Choroid plexus epithelial cell (primary cell): Measurements from ENCODE around the gene STAG3.

ENCODE experiments used
- DNase-seq: peaks from one replicate; pipeline ENCODE4 v3.0.0-alpha.2; 2010; ENCODE audit warnings: low read depth
- H3K4me3 ChIP-seq: 2 replicates; pipeline ENCODE4 v1.5.1; 2011; ENCODE audit warnings: low read depth, mild to moderate bottlenecking, control low read depth, low read length, moderate library complexity
- TF ChIP-seq, protein P1 (sequence below): conservative IDR thresholded peaks from 2 replicates; pipeline ENCODE4 v1.5.1; 2011; ENCODE audit warnings: low read depth, mild to moderate bottlenecking, control low read depth, inconsistent platforms, low read length, moderate library complexity

STAG3 gene

DNA sequence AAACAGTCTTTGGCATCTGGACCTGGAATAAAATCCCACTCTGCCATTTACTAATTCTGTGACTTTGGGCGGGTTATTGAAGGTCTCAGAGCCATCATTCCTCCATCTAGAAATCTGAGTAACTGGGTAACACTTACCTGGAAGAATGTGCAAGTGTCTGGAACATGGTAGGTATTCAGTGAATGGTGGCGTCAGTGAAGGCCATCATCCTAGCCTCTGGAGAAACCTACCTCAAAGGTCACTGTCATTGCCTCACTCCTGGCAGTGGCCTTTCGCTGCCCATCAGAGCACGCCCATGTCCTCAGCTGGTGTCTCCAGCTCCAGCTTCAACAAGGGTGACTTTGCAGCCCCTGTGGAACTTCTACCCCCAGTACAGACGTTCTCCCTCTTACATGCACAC lies 13.8 kb upstream of the STAG3 start:
- H3K4me3 ChIP-seq, result no peak overlapping the region
- no peak for DNase-seq
- TF ChIP-seq, protein P1, sequence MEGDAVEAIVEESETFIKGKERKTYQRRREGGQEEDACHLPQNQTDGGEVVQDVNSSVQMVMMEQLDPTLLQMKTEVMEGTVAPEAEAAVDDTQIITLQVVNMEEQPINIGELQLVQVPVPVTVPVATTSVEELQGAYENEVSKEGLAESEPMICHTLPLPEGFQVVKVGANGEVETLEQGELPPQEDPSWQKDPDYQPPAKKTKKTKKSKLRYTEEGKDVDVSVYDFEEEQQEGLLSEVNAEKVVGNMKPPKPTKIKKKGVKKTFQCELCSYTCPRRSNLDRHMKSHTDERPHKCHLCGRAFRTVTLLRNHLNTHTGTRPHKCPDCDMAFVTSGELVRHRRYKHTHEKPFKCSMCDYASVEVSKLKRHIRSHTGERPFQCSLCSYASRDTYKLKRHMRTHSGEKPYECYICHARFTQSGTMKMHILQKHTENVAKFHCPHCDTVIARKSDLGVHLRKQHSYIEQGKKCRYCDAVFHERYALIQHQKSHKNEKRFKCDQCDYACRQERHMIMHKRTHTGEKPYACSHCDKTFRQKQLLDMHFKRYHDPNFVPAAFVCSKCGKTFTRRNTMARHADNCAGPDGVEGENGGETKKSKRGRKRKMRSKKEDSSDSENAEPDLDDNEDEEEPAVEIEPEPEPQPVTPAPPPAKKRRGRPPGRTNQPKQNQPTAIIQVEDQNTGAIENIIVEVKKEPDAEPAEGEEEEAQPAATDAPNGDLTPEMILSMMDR, result no peak

DNA sequence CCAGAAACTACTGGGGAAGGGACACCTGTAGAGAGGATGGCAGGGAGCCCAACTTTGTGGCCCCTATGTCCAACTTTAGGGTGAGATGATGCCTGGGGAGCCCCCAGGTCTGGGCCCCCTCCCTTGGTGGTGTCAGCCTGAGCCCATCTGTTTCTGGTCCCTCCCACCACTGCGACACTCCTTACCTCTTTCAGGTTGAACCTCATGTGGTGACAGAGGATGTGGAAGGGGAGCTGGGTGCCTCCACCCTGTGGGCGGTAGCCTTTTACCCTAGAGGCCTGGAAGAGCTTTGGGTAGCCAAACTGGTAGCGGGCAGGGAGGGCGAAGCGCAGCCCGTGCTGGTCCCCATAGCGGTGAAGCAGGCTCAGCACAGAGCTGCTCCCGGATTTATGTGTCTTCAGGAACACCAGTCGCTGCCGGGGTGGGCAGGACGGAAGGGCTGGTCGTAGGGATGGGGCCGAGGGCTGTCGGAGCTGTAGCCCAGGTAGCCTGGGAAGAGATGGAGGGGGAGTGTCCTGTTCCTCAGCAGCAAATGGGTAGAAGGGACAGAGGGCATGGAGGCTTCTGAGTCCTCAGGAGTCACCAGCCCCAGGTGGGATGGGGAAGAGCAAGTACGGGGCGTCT lies 11.3 kb upstream of the STAG3 start:
- TF ChIP-seq, protein P1, result no peak
- DNase-seq, result no peak
- no peak overlapping the region for H3K4me3 ChIP-seq

DNA sequence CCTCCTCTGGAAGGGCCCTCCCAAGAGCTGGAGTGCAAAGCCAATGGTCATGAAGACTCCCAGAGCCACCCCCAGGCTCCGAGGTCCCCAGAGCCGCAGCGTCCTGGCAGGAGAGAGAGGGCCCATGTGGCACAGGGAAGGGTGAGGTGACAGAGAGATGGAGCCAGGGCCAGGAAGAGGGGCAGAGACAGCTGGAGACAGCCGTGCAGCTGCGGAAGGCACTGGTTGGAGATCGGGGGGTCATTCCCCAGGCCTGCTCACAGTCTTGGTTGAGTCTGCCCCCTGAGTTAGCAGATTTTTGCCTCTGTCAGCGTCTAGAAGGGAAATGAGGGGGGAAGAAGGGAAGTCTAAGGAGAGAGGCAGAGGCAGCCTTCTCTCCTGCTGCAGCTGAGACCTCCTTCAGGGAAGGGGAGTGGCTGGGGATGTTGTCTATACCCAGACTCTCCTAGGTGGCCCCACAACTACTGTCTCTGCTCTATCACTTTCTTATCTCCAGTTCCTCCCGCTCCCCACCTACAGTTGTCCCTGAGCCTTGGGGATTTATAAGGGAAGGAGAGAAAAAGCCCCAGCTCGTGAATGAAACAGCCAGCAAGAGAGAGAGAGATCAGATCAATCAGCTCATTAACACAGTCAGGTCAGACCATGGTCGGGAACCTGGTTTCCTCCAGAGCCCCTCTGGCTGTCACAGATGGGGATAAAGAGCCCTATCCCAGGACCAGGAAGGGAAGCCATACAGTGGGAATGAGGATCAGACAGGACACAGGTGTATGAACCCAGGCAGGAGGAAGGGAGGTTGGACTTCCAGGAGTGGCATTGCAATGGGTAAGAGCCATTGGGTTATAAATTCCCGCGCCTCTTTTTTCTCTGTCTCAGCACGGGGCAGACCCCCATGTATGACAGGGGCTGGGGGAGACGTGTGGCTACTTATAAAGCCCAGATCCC lies 10.5 kb upstream of the STAG3 start:
- H3K4me3 ChIP-seq, result no peak overlapping the region
- DNase-seq, result no peak
- TF ChIP-seq, protein P1, result no peak

DNA sequence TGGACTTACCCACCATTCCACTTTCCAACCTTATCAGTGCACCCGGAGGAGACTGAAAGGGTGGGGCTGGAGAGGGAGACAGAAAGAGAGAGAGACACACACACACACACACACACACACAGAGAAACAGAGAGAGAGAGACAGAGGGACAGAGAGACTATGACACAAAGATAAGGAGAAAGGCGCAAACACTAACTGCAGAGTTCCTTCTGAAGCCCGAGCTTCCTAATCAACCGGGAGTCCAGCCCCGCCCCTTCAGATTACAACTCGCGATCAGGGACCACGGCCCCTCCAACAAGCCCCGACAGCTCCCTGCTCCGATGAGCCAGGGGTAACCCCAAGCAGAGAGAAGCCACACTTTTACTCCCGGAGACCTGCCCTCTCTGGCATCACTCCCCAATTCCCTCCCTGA lies 9.8 kb upstream of the STAG3 start:
- TF ChIP-seq, protein P1, result no peak
- peak overlapping the region; percentile 48 for H3K4me3 ChIP-seq
- no peak for DNase-seq

DNA sequence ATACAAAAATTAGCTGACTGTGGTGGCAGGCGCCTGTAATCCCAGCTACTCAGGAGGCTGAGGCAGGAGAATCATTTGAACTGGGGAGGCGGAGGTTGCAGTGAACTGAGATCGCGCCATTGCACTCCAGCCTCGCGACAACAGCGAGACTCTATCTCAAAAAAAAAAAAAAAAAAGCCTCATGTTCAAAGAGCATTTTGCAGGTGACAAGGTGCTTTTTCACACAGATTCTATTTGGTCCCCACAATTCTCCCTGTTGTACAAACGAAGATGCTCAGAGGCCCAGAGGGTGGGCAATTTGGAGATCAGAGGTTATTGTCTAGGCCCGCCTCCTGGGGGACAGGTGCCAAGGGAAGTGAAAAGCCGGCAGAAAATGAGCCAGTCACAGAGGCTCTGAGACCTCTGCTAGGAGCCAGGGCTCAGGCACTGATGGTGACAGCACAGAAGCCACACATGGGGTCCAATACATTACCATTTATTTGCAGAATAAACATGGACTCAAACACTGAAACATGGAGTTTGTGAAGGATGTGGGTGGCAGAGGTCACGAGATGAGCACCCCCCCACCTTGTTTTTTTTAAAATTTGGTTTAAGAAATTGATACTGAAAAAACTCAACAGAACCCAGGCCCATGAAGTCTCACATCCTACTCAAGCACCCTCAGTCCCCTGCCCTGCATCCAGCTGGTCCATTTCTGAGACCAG lies 8.4 kb upstream of the STAG3 start:
- H3K4me3 ChIP-seq, result no peak overlapping the region
- TF ChIP-seq, protein P1, result no peak
- DNase-seq, result no peak

DNA sequence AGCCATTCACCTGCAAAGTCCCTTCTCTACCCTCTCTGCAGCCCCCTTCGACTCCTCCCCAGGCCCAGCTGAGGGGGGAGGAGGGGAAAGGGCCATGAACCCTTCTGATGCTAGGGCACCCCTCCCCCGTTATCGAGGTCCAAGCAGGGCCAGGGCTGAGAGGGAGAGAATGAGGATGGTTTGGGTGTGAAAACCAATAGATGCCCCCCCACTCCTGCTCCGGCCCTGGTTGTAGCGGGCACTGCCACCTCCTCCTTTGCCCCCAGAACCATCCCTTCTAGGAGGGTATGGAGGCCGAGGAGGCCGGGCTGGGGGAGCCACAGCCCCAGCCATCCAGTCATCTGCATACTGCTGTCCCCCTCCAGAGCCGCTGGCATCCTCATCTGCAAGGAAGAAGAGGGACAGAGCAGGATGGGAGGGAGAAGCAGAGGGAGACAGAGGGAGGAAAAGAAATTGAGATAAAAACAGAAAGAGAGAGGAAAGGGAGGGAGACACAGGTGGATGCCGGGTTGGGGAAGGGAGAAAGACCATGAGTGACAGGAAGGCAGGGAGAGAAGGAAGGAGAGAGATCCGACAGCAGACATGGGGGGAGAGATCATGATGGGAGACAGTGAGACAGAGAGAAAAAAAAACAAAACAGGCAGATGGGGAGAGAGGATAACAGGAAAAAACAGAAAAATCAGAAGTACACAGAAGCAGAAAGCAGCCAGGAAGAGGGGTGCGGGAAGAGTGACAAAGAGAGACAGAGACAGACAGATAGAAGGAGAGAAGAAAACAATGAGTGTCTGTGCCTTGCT lies 7.4 kb upstream of the STAG3 start:
- H3K4me3 ChIP-seq, result no peak overlapping the region

More for the DNA sequence above, 7.4 kb upstream of the STAG3 start:
- DNase-seq, result no peak
- TF ChIP-seq, protein P1, result no peak
